GM11168 (cell line): ENCODE results near the gene LRRC10.

Experiments
- in situ Hi-C: fragments of 300-500 bp; cut with MboI; formaldehyde crosslinking; loops from one replicate; pipeline ENCODE4 v1.12.0; 2022; ENCODE audit warnings: low sequenced_read_pairs; ENCODE audit not compliant: unreplicated experiment

LRRC10 gene

DNA sequence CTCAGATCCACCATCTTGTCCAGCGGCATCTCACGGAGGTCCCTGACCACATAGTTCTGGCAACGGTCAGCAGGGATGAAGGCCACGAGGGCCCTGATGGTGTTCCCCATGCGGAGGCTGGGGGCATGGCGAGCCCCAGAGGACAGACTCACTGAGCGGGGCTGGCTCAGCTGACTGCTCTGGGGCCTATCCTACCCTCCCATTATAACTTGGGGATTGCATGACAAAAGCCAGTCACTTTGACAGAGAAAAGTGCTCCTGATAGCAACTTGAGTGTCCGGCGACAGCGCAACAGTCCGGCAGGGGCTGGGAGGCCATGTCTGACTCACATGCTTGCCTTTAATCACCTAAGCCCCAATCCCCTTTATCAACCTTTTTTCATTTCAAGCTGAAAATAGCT lies at the start of gene LRRC10:
LRRC10 (minus strand) TSS at position 179 of the 400 bp plus-strand sequence; CDS start at position 110, 69 bp downstream.
- in situ Hi-C loops = no loop called here

- in situ Hi-C loops = no loop called here
Observed at GRCh38 chr12:69660164-69660863, 49.6 kb upstream of the LRRC10 start.

DNA sequence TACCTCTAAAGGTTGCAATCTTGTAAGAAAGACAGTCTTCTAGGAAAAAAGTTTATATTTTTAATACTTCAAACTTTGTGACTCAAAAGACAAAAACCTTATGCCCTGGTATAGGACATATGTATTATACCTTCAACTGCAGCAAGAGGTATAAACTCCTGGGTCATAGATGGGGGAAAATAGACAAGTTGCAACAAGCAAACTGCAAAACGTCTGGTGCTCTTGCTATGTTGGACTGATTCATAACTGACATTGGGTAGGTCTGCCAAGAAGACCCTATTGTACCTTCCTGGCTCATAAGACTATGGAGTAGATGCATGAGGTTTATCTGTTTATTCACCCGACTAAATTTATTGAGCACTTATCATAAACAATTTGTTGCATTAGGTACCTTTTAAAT lies 47.5 kb upstream of the LRRC10 start:
- in situ Hi-C loops = no loop called here

DNA sequence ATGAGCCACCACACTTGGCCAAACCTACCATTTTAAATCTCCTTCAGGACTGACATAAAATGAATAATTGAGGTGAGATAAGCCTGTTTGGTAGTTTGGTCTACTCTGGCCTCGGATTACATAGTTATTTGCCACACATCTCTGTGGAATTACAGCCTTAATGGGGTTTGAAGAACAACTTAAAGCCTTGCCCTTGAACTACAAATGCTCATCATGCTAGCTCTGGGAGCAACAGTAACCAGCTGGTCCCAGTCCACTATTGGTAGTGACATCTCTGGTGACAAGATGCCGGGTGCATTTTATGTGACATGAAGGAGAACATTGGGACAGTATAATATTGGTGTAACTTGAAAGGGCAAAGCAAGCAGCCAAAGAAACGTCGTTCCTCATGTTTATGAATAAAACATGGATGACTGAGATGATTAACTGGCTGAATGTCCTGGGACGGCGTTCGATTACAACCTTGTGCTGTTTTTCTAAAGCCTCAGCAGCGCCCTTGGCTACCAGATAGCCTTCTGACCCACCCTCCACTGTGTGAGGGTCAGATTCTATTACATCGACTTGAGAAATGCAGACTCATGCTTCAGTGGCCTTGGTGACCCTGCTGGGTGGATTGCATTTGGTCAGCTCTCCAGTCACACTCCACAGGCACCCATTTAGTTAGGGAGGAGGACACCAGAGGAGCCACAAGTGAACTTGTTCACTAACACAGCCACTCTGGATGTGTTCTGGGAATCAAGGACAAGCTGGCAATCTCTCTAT lies 46.9 kb upstream of the LRRC10 start:
- in situ Hi-C loops = no loop called here

- in situ Hi-C loops = no loop called here
Observed at GRCh38 chr12:69655616-69656340, 45.1 kb upstream of the LRRC10 start.

GRCh38 chr12:69653703-69654102 lies 43.0 kb upstream of the LRRC10 start:
- in situ Hi-C loops = no loop called here

GRCh38 chr12:69651922-69652321 lies 41.2 kb upstream of the LRRC10 start:
- in situ Hi-C loops = no loop called here

DNA sequence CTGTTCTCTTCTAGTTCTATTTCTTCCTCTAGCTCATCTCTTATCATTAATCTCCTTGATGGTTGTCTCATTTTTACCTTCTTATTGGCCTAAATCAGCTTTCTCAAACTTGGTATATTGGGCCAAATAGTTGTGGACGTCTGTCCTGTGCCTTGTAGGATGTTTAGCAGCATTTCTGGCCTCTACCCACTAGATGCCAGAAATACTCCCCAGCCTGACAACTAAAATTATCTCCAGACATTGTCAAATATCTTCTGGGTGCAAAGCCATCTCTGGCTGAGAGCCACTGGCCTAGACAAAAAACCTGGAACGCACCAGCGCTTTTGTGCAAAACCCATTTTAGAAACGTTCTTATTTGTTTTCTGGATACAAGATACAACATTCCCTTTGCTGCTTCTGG lies 38.8 kb upstream of the LRRC10 start:
- in situ Hi-C loops = loop anchor here (10.0 kb wide), 1 partner anchor 295 kb away; the partner anchor contains the start of gene YEATS4

DNA sequence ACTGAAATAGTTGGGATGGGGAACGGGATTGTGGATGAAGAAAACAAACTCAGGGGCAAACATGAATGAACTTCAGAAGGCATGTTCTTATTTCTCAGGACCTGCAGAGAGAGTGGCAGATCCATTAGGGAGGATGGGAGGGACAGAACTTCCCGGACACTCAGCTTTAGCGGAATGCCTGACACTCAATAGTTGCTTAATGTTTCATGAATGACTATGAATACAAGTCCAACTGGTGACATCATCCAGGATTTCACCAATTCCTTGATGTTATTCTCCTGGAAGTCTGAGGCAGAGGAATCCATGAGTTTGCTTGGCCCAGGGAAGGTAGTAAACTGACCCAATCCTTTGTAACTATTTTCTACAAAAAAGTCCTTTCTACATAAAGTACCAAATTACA lies 37.8 kb upstream of the LRRC10 start:
- in situ Hi-C loops = loop anchor here (10.0 kb wide), 1 partner anchor 294 kb away; the partner anchor contains the start of gene YEATS4

- in situ Hi-C loops = loop anchor here (10.0 kb wide), 1 partner anchor 292 kb away; the partner anchor contains the start of gene YEATS4
Observed at GRCh38 chr12:69647178-69647577, 36.5 kb upstream of the LRRC10 start.

- in situ Hi-C loops = loop anchor here (10.0 kb wide), 1 partner anchor 290 kb away; the partner anchor contains the start of gene YEATS4
Observed at GRCh38 chr12:69645031-69645430, 34.3 kb upstream of the LRRC10 start.

- in situ Hi-C loops = loop anchor here (10.0 kb wide), 1 partner anchor 290 kb away; the partner anchor contains the start of gene YEATS4
Observed at GRCh38 chr12:69644511-69644910, 33.8 kb upstream of the LRRC10 start.

DNA sequence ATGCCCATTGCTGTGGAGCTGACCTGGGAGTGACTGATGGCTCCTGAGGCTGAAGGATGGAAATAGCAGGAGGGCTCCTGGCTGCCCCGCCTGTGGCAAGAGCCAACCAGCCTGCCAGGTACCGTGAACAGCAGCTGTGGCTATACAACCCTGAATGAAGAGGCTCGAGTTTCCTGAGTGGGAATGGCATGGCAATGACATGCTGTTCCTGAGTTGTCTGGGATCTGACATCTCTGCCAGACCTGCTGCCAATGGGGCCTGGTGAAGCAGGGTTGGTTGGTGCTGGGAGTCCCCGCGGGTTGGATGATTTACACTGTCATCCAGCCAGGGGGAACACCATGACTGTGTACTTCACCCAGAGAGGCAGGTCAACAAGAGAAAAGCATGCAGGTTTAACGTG lies 31.8 kb upstream of the LRRC10 start:
- in situ Hi-C loops = loop anchor here (10.0 kb wide), 1 partner anchor 288 kb away; the partner anchor contains the start of gene YEATS4

DNA sequence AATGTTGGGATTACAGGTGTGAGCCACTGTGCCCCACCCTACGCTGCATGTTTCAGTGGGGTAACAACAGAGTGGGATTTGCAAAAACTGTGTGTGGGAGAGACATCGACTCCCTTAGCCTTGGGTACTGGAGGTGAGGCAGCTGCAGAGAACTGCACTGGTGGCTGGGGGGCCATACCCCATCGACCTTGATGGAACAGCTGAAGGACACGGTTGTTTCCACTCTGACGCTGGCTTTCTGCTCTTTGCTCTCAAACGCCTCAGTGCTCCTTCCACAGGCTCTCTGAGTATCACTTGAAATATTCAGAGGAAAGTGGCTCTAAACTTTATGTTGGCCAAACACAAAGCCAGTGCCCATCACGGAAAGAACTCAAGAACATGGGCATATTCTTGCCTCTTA lies 30.8 kb upstream of the LRRC10 start:
- in situ Hi-C loops = loop anchor here (10.0 kb wide), 1 partner anchor 287 kb away; the partner anchor contains the start of gene YEATS4

- in situ Hi-C loops = loop anchor here (10.0 kb wide), 1 partner anchor 285 kb away; the partner anchor contains the start of gene YEATS4
Observed at GRCh38 chr12:69639400-69640016, 28.8 kb upstream of the LRRC10 start.

DNA sequence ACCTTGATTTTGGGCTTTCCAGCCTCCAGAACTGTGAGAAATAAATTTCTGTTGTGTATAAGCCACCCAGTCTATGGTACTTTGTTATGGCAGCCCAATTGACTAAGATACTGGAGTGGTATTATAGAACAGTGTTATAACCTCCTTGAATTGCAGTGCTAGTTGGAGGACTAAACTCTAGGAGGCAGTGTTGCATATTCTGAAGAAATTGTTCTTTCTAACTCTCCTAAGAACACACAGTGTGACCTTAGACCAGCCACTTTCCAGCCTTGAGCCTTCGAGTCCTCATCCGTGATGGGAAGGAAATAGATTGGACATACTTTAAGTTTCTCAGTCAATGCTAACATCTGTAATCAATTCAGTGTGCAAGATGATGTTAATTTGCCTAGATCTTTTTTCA lies 22.4 kb upstream of the LRRC10 start:
- in situ Hi-C loops = no loop called here

DNA sequence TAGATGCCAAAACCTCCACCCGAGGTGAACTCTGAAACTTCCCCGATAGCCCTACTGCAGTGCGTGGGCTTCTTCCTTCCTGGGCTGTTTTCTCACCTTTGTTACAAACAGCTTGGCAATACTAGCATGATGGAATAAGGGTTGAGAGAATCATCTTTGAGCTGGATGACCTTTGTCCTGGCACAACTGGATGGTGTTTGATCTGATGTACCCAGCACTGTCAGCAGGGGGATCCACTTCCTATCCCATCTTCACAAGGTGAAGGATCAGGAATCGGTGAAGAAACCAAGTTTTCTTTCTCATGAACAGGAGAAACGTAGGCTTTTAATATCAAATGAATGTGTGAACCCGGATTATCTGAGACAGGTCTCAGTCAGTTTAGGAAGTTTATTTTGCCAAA lies 19.5 kb upstream of the LRRC10 start:
- in situ Hi-C loops = no loop called here

GRCh38 chr12:69627501-69627900 lies 16.8 kb upstream of the LRRC10 start:
- in situ Hi-C loops = no loop called here

DNA sequence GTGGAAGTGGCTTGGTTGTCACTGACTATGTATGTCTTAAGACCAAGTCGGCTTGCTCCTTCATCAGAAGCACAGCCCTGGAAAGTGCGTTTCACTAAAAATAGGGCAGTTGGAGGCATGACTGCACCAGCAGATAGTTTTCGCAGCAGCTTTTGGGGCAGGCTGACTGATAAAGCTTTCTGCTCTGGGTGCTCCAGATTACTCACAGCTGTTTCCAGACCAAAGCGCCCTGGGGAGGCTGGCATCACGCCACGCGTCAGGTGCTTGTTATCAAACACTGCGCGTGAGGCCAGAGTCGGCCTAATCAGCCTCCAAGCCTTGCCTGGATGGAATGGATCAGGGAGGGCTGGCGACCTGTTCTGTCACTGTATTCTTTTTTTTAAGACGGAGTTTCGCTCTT lies 13.3 kb upstream of the LRRC10 start:
- in situ Hi-C loops = no loop called here

DNA sequence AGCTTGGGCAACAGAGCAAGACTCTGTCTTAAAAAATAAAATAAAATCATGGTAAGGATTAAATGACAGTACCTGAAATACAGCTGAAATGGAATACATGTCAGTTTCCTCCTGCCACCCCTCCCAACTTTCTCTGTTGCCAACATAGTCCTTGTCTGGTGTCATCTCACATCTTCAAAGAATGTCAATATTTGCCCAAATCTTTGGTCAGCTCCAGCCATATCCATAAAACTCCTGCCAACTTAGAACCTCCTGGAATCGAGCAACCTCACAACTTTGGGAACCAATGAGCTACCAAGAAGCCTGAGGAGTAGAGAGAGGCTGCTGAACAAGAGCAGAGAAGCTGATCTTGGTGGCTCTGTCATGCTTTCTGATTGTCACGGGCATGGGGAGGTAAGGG lies 10.8 kb upstream of the LRRC10 start:
- in situ Hi-C loops = no loop called here
